Measurements from ENCODE around the gene PKD1L1. TPM values are rescaled to one million over a fixed set of nuclear protein-coding genes. Genes with fewer than 3 reads are reported as not detected.
"Not testable (repeated sequence)": the region's sequence is repeated elsewhere in the genome, so short reads cannot be mapped to it uniquely, and the experiment has no call there.

The PKD1L1 gene
- polyA plus RNA-seq, 6 donors from 2014 or later: 0.05 to 0.30 (median 0.15) TPM; not detected in 3

DNA sequence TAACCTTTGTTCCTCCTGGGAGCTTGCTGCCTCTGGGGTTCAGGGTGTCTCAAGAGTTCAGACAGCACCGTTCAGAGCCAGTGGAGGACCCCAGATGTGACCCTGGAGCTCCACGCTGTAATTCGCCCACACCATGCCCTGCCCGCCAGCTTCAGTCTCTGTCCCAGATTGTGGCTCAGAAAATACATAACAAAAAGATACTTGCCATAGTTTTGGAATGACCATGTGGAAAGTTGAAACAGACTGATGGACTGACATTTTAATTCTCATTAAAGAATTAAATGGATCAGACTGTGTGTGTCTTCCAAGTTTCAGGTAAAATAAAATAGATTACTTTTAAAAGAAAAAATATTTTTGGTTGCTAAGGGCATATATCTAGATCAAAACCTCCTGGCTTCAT lies 191.6 kb downstream of the PKD1L1 start:
- no peak overlapping the region for H3K4me3 Mint-ChIP-seq
- ATAC-seq (ENCODE audit: low read depth in 2 of 2) (no peak), DNase-seq (no peak)
- peaks cover 8 to 15% (median 9%) of the 10 kb centered on the region in 3 donors for H3K4me1 Mint-ChIP-seq
- peaks cover 0 to 6% (median 0%) of the 10 kb centered on the region in 7 donors for H3K9me3 Mint-ChIP-seq
- no peak overlapping the region for H3K27ac Mint-ChIP-seq
- H3K27me3 Mint-ChIP-seq: peaks cover 0 to 8% (median 0%) of the 10 kb centered on the region in 3 donors
- H3K36me3 Mint-ChIP-seq: peaks cover 0 to 4% of the 10 kb centered on the region in 2 donors

DNA sequence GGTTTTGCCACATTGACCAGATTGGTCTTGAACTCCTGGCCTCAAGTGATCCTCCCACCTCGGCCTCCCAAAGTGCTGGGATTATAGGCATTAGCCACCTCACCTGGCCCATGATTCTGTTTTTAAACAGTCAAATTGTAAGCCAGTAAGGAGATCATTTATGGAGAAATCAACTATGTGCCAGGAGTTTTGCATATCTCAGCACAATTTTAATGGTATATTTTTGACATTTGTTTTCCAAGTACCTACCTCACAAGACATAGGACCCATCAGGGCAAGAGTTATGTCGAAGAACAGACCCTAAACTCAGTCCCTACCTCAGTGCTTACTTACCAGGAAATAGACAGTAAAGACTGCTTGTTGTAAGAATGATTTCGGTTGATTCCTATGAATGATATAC lies 193.0 kb downstream of the PKD1L1 start:
- ATAC-seq (ENCODE audit: low read depth in 2 of 2) (no peak), DNase-seq (no peak)
- H3K4me1 Mint-ChIP-seq: peaks cover 14 to 17% (median 16%) of the 10 kb centered on the region in 3 donors
- H3K27me3 Mint-ChIP-seq: peaks cover 0 to 8% (median 0%) of the 10 kb centered on the region in 3 donors
- H3K36me3 Mint-ChIP-seq: peaks cover 0 to 4% of the 10 kb centered on the region in 2 donors
- H3K27ac Mint-ChIP-seq: no peak overlapping the region
- H3K4me3 Mint-ChIP-seq: no peak overlapping the region
- H3K9me3 Mint-ChIP-seq: peaks cover 0 to 6% (median 0%) of the 10 kb centered on the region in 7 donors

DNA sequence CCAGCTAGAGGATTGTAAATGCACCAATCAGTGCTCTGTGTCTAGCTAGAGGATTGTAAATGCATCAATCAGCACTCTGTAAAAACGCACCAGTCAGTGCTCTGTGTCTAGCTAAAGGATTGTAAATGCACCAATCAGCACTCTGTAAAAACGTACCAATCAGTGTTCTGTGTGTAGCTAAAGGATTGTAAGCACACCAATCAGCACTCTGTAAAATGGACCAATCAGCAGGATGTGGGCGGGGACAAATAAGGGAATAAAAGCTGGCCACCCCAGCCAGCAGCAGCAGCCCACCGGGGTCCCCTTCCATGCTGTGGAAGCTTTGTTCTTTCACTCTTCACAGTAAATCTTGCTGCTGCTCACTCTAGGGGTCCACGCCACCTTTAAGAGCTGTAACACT lies 196.5 kb downstream of the PKD1L1 start:
- H3K27me3 Mint-ChIP-seq: peaks cover 3 to 13% (median 8%) of the 10 kb centered on the region in 3 donors
- peak overlapping the region in 2 of 6 donors; percentile 15 to 54 for H3K27ac Mint-ChIP-seq
- ATAC-seq (ENCODE audit: low read depth in 2 of 2); H3K36me3 Mint-ChIP-seq; H3K9me3 Mint-ChIP-seq; DNase-seq; H3K4me3 Mint-ChIP-seq: not testable (repeated sequence)
- peaks cover 7 to 15% (median 8%) of the 10 kb centered on the region in 3 donors for H3K4me1 Mint-ChIP-seq

DNA sequence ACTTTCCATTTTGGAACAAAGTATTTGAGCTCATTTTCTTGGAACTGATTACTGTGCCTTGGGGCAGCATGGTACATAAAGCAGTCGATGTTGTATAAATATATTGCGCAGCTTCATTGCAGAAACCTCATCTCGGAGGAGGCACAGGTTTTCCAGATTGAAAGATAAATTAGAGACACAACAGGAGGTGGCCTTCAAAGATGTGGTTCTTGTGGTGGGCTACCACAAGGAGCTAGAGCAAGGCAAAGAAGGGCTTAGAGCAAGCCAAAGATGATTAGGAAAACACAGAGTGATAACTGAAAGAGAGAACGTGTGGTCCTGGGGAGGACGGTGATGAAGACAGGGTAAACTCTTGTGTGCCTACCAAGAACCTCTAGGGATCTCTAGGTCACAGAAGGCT lies 197.2 kb downstream of the PKD1L1 start:
- ATAC-seq (ENCODE audit: low read depth in 2 of 2) (no peak), DNase-seq (no peak)
- H3K4me1 Mint-ChIP-seq: peaks cover 7 to 15% (median 8%) of the 10 kb centered on the region in 3 donors
- peaks cover 3 to 11% (median 8%) of the 10 kb centered on the region in 3 donors for H3K27me3 Mint-ChIP-seq
- peaks cover 0 to 6% (median 0%) of the 10 kb centered on the region in 7 donors for H3K9me3 Mint-ChIP-seq
- H3K4me3 Mint-ChIP-seq: no peak overlapping the region
- H3K36me3 Mint-ChIP-seq: peaks cover 0 to 4% of the 10 kb centered on the region in 2 donors
- peak overlapping the region in 3 of 6 donors; percentile 22 to 54 (median 39) for H3K27ac Mint-ChIP-seq

DNA sequence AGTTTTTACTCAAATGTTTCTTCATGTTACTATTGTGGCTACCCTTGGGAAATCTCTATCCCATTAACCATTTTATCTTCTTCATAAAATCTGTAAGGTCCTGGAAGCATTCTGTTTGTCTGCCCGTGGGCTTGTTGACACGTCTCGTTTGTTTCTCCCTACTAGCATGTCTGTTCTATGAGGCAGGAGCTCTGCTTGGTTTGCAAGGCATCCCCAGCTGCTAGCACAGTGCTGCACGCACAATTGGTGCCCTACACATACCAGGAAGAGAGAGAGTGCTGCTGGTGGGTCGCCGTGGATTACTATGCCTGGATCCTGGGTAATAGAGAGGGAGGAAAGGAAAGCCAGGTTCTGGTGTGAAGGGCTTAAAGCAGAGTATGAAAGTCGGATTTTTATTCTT lies 200.2 kb downstream of the PKD1L1 start:
- ATAC-seq (ENCODE audit: low read depth in 2 of 2): no peak
- H3K27ac Mint-ChIP-seq: peak overlapping the region in 3 of 6 donors; percentile 19 to 87 (median 43)

DNA sequence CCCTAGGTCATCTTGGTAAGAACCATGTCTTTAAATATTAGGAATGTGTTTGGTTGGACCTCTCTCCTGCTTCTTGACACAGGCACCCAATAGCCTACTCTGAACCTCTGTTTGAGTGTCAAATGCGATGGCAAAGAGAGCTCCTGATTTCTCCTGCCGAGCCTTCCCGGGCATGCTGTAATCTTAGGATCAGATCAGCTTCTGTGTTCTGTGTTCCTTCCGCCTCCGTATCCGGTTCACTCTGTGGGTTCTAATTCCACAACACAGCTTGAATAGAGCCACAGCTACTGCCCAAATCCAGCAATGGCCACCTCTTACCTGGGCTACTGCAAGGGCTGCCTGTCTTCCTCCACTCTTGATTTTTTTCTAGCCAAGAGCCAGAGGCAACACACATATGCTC lies 201.1 kb downstream of the PKD1L1 start:
- Mint-ChIP-seq H3K4me1 (peaks cover 8 to 12% (median 9%) of the 10 kb centered on the region in 3 donors), H3K36me3 (no peaks in the 10 kb centered on the region), H3K27me3 (peaks cover 3 to 13% (median 5%) of the 10 kb centered on the region in 3 donors), H3K9me3 (peaks cover 0 to 2% (median 0%) of the 10 kb centered on the region in 7 donors), H3K27ac (peak overlapping the region in 1 of 6 donors; percentile 84), H3K4me3 (no peak overlapping the region)
- DNase-seq (no peak), ATAC-seq (ENCODE audit: low read depth in 2 of 2) (no peak)

More for the DNA sequence above, 200.2 kb downstream of the PKD1L1 start:
- Mint-ChIP-seq H3K4me3 (no peak overlapping the region), H3K9me3 (peaks cover 0 to 6% (median 0%) of the 10 kb centered on the region in 7 donors), H3K27me3 (peaks cover 3 to 13% (median 5%) of the 10 kb centered on the region in 3 donors), H3K36me3 (no peaks in the 10 kb centered on the region), H3K4me1 (peaks cover 8 to 12% (median 11%) of the 10 kb centered on the region in 3 donors)
- DNase-seq: no peak

DNA sequence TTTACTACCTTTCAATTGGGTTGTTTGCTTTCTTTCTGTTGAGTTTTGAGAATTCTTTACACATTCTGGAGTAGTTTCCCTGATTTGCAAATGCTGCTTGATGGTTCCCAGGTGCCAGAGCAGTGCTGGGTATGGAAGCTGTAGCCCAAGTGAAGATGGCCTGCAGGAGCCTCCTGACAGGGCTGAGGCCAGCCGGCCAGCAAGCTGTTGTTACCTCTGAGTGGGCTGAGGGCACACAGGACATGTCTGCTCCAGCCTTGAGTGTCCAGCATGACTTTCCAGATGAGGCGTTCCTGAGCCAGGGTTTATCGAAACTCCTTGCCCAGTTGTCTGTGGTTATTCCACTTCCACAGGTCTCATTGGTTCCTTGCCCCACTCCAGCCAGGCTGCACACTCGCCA lies 201.8 kb downstream of the PKD1L1 start:
- DNase-seq: no peak
- ATAC-seq (ENCODE audit: low read depth in 2 of 2): no peak
- Mint-ChIP-seq H3K9me3 (peaks cover 0 to 2% (median 0%) of the 10 kb centered on the region in 7 donors), H3K4me3 (no peak overlapping the region), H3K27me3 (peaks cover 3 to 13% (median 5%) of the 10 kb centered on the region in 3 donors), H3K36me3 (no peaks in the 10 kb centered on the region), H3K27ac (no peak overlapping the region), H3K4me1 (peaks cover 8 to 12% (median 9%) of the 10 kb centered on the region in 3 donors)

DNA sequence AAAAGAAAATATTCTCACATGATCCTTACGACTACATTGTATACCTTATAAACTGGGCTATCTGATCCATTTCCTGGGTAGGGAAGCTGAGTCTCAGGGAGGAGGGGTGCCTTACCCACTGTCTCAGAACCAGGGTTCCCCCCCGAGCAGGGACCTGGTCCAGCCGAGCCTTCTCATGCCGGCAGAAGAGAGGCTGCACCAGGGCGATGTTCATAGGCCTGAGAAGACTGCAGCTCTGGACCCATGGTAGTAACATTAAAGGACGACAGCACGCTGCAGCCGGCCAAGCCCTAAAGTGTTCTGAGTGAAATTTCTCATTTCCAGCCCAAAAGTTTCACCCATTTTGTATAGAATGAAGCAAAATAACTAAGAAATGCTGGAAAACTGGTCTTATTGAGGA lies 203.4 kb downstream of the PKD1L1 start:
- ATAC-seq (ENCODE audit: low read depth in 2 of 2): no peak
- Mint-ChIP-seq H3K27me3 (peaks cover 5 to 13% (median 7%) of the 10 kb centered on the region in 3 donors), H3K9me3 (peaks cover 0 to 2% (median 0%) of the 10 kb centered on the region in 7 donors), H3K36me3 (no peaks in the 10 kb centered on the region), H3K4me3 (peak overlapping the region in 3 of 8 donors; percentile 39 to 80 (median 59)), H3K27ac (peak overlapping the region in 1 of 6 donors; percentile 80), H3K4me1 (peaks cover 6 to 8% (median 7%) of the 10 kb centered on the region in 3 donors)
- no peak for DNase-seq

DNA sequence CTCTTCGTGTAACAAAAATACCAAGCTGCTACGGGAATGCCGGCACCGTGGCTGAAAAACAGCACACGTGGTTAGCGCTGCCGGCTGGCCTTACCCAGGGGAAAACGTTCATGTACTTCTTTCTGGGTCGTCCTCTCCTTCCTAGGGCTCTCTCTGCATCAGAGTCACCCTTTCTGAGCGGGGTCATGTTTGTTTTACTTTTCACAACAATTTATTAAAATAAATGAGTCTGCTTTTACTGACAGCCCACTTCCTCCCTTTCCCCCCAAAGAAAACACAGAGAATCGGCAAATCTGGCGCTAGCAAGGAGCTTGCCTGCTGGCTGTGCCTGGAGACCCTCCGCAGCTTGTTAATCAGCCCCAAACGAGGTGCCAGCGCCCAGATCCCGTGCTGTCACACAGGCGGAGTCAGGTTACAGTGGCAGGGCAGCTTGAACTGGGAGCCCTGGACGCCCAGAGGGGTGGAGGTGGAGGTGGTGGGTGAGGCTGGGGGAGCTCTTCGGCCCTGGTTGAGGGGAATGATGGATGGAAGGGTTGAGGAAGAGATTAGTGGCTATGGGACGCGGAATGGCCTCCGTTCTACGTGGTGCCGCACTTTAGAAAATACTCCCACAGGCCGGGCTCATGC lies 204.2 kb downstream of the PKD1L1 start:
- no peaks in the 10 kb centered on the region for H3K36me3 Mint-ChIP-seq
- no peak overlapping the region for H3K4me3 Mint-ChIP-seq
- ATAC-seq (ENCODE audit: low read depth in 2 of 2) (no peak), DNase-seq (no peak)
- H3K9me3 Mint-ChIP-seq: peaks cover 0 to 2% (median 0%) of the 10 kb centered on the region in 7 donors
- peaks cover 11 to 16% (median 15%) of the 10 kb centered on the region in 3 donors for H3K4me1 Mint-ChIP-seq
- peaks cover 7 to 13% (median 9%) of the 10 kb centered on the region in 3 donors for H3K27me3 Mint-ChIP-seq
- H3K27ac Mint-ChIP-seq: peak overlapping the region in 2 of 6 donors; percentile 8 to 92

DNA sequence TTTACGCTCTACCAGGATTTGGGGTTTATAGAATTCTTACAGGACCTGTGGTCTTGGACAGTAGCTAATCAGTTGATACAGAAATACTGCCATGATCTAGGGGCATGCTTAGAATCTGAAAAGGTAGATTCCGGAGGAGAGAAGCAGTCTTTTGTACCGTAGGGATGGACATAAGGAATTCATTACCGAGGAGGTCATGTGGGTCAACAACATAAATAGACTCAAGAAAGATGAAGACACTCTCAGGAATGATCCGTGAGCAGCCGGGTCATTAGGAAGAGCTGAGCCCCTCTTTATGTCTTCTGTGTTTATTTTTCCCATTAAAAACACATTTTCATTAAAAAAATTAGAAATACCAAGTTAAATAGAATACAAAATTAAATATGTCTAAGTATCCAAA lies 206.3 kb downstream of the PKD1L1 start:
- Mint-ChIP-seq H3K4me1 (peaks cover 20 to 31% (median 24%) of the 10 kb centered on the region in 3 donors), H3K4me3 (no peak overlapping the region), H3K27ac (peak overlapping the region in 1 of 6 donors; percentile 3), H3K36me3 (no peaks in the 10 kb centered on the region), H3K27me3 (peaks cover 8 to 16% (median 11%) of the 10 kb centered on the region in 3 donors), H3K9me3 (peaks cover 0 to 2% (median 0%) of the 10 kb centered on the region in 7 donors)
- DNase-seq (no peak), ATAC-seq (ENCODE audit: low read depth in 2 of 2) (no peak)

DNA sequence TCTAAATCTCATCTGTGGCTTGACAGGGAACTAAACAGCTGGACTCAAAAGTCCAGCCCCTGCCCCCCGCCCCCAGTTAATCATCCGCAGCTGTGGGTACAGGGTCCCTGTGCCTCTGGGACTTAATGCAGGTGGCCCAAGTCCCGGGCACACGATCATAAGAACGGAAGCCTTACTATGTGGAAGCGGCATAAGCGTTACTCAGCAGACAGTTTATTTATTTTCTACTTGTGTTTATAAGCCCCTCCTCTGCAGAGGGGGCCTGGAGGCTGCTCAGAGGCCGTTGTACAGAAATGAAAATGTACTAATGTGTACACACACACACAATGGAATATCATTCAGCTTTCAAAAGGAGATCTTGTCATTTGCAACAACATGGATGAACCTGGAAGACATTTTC lies 208.4 kb downstream of the PKD1L1 start:
- Mint-ChIP-seq H3K4me1 (peaks cover 20 to 41% (median 33%) of the 10 kb centered on the region in 3 donors), H3K9me3 (no peaks in the 10 kb centered on the region), H3K27ac (peak overlapping the region in 1 of 6 donors; percentile 22), H3K36me3 (no peaks in the 10 kb centered on the region), H3K4me3 (no peak overlapping the region), H3K27me3 (peaks cover 8 to 23% (median 22%) of the 10 kb centered on the region in 3 donors)
- ATAC-seq (ENCODE audit: low read depth in 2 of 2): no peak
- no peak for DNase-seq

DNA sequence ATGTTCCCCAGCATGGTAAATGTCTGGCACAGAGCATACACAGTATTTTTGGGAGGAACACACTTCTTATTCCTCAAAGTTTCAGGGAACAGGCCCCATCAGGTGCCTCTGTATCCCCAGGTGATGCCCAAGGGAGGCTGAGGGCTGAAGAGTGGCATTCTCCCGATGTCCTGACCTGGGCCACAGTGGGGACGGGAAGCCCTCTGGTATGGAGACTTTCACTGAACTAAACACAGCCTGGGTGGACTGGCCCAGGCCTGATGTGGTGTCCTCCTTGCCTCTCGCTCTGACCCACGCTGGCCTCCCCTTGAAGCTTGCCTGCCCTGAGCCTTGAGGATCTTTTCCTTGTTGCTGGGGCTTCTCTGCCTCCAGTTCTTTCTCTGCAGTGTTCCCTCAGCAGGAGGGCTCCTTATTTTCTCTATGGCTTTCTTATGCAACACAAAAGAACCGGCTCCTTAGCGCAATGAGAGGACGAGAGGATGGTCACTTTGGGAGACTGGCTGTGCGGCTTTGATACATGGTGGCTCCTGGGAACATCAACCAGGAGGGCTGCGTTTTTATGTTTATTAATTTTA lies 208.9 kb downstream of the PKD1L1 start:
- ATAC-seq (ENCODE audit: low read depth in 2 of 2): no peak
- Mint-ChIP-seq H3K36me3 (no peaks in the 10 kb centered on the region), H3K9me3 (no peaks in the 10 kb centered on the region), H3K27me3 (peaks cover 8 to 22% (median 21%) of the 10 kb centered on the region in 3 donors), H3K27ac (peak overlapping the region in 3 of 6 donors; percentile 22 to 80 (median 79)), H3K4me1 (peaks cover 20 to 46% (median 34%) of the 10 kb centered on the region in 3 donors), H3K4me3 (peak overlapping the region in 3 of 8 donors; percentile 47 to 63 (median 48))
- no peak for DNase-seq

DNA sequence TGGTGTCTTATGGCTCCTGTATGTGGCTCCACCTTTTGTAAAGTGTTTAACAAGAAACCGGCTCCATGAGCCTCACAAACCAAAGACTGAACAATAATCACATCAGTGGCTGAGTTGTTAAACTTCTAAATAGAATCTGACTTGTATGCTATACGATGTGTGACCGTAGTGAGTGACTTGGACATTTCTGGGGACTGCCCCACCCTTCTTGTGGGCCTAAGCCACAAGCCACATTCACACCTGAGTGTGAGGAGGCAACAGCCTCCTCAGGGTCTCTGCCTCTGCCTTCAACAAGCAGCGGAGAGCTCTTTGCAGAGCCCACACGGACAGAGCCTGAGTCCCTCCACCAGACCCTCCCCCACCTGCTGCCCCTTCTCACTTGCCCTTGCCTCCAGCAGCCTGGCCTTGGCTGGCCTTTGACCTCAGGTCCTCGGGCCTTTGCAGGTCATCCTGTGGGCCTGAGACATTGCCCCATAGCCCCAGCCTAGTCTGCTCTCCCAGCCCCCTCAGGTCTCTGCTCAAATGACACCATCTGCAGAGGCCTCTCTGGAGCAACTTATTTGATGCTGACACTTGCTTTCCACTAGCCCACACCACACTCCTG lies 209.6 kb downstream of the PKD1L1 start:
- no peaks in the 10 kb centered on the region for H3K36me3 Mint-ChIP-seq
- peaks cover 8 to 22% (median 21%) of the 10 kb centered on the region in 3 donors for H3K27me3 Mint-ChIP-seq
- ATAC-seq (ENCODE audit: low read depth in 2 of 2) (peak; percentile 64 to 84), DNase-seq (peak; percentile 21)
- peak overlapping the region in 7 of 8 donors; percentile 18 to 71 (median 62) for H3K4me3 Mint-ChIP-seq
- peaks cover 20 to 50% (median 31%) of the 10 kb centered on the region in 3 donors for H3K4me1 Mint-ChIP-seq
- H3K9me3 Mint-ChIP-seq: no peaks in the 10 kb centered on the region
- peak overlapping the region in 5 of 6 donors; percentile 4 to 49 (median 33) for H3K27ac Mint-ChIP-seq
